Measurements from ENCODE around the gene RECK.

Gene RECK

GRCh38 chr9:36134761-36135505 lies 98.2 kb downstream of the RECK start:
- TF ChIP-seq, protein P1, sequence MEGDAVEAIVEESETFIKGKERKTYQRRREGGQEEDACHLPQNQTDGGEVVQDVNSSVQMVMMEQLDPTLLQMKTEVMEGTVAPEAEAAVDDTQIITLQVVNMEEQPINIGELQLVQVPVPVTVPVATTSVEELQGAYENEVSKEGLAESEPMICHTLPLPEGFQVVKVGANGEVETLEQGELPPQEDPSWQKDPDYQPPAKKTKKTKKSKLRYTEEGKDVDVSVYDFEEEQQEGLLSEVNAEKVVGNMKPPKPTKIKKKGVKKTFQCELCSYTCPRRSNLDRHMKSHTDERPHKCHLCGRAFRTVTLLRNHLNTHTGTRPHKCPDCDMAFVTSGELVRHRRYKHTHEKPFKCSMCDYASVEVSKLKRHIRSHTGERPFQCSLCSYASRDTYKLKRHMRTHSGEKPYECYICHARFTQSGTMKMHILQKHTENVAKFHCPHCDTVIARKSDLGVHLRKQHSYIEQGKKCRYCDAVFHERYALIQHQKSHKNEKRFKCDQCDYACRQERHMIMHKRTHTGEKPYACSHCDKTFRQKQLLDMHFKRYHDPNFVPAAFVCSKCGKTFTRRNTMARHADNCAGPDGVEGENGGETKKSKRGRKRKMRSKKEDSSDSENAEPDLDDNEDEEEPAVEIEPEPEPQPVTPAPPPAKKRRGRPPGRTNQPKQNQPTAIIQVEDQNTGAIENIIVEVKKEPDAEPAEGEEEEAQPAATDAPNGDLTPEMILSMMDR (IDR thresholded peaks at IDR 0.05) = no peak

GRCh38 chr9:36135741-36136271 lies 99.1 kb downstream of the RECK start:
- TF ChIP-seq, protein P1 (IDR thresholded peaks at IDR 0.05) = no peak

DNA sequence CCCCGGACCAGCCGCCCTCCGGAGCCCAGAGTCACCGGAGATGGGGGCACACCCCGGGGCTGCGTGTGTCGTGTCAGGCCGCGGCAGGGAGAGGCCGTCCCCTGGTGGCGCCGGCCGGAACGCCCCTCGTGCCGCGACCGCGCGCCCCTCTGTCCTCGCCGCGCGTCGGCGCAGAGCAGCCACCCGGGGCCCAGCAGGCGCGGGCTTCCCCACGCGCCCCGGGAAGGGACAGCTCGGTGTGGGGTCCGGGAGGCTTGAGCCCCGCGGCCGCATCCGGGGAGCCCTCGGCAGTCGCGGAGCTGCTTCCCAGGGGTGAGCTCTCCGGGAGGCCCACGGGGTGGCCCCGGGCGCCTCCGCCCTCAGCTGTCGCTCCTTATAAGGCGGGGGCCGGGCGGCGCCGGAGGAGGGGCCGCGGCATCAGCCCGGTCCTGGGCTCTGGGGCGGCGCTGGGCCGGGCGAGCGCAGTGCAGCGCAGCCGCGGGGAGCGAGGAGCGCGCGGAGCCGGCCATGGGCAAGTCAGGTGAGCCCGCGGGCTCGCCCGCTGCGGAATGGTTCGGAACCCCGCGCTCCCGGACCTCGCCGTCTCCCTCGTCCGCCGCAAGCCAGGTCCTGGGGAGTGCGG lies 99.7 kb downstream of the RECK start, which contains the start of gene GLIPR2:
Gene GLIPR2 (plus strand): TSS at position 462 of the 622 bp plus-strand sequence. CDS start 46 bp downstream, at position 508.
- TF ChIP-seq, protein P1 (IDR thresholded peaks at IDR 0.05) = no peak

DNA sequence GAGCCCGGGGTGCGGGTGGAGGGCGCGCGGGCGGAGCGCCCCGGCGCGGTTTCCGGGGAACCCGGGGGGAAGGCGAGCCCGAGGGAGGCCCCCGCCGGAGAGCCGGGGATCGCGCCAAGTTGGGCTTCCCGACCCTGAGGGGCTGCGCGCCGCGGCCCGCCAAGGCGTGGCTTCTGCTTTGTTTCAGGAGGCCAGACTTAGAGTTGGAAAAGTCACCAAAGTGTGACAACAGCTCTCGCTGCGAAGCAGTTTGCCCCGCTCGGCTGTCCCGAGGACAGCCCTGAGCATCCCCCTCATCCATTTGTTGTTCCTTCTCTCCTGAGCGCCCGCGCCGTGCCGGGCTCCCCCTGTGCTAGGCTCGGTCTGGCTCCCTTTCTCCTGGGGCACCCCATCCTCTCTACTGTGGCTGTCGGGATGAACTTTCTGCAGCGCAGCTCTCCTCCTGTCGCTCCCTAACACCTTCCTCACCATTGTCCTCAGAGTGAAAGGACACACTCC lies 100.2 kb downstream of the RECK start:
- TF ChIP-seq, protein P1 (IDR thresholded peaks at IDR 0.05) = no peak

- TF ChIP-seq, protein P1 (IDR thresholded peaks at IDR 0.05) = no peak
These were observed 100.8 kb downstream of the RECK start for GRCh38 chr9:36137392-36138004.

- TF ChIP-seq, protein P1 (IDR thresholded peaks at IDR 0.05) = no peak
These were observed 101.8 kb downstream of the RECK start for GRCh38 chr9:36138496-36138895.

GRCh38 chr9:36138901-36139300 lies 102.2 kb downstream of the RECK start:
- TF ChIP-seq, protein P1 (IDR thresholded peaks at IDR 0.05) = no peak

Measured in LNCAP (cell line).